AG09309 (cell line): ENCODE measurements around the gene BCO2.
"Not testable (repeated sequence)": the region's sequence is repeated elsewhere in the genome, so short reads cannot be mapped to it uniquely, and the experiment has no call there.

Source experiments
- DNase-seq: peaks from one replicate; pipeline ENCODE4 v3.0.0-alpha.2; 2010; ENCODE audit warnings: low read depth
- H3K4me3 ChIP-seq: 2 replicates; pipeline ENCODE4 v1.5.1; 2011; ENCODE audit warnings: mild to moderate bottlenecking, low read depth, low read length, moderate library complexity; ENCODE audit not compliant: control insufficient read depth
- TF ChIP-seq, protein P1 (sequence below): IDR thresholded peaks from 2 replicates; pipeline ENCODE4 v1.5.1; 2011; ENCODE audit warnings: mild to moderate bottlenecking, low read depth, low read length, inconsistent platforms; ENCODE audit not compliant: insufficient read depth, control insufficient read depth; ENCODE audit errors: missing control alignments

BCO2 gene

GRCh38 chr11:112160091-112160848 lies 15.0 kb upstream of the BCO2 start:
- no peak overlapping the region for H3K4me3 ChIP-seq
- DNase-seq = no peak
- TF ChIP-seq, protein P1, sequence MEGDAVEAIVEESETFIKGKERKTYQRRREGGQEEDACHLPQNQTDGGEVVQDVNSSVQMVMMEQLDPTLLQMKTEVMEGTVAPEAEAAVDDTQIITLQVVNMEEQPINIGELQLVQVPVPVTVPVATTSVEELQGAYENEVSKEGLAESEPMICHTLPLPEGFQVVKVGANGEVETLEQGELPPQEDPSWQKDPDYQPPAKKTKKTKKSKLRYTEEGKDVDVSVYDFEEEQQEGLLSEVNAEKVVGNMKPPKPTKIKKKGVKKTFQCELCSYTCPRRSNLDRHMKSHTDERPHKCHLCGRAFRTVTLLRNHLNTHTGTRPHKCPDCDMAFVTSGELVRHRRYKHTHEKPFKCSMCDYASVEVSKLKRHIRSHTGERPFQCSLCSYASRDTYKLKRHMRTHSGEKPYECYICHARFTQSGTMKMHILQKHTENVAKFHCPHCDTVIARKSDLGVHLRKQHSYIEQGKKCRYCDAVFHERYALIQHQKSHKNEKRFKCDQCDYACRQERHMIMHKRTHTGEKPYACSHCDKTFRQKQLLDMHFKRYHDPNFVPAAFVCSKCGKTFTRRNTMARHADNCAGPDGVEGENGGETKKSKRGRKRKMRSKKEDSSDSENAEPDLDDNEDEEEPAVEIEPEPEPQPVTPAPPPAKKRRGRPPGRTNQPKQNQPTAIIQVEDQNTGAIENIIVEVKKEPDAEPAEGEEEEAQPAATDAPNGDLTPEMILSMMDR = no peak

DNA sequence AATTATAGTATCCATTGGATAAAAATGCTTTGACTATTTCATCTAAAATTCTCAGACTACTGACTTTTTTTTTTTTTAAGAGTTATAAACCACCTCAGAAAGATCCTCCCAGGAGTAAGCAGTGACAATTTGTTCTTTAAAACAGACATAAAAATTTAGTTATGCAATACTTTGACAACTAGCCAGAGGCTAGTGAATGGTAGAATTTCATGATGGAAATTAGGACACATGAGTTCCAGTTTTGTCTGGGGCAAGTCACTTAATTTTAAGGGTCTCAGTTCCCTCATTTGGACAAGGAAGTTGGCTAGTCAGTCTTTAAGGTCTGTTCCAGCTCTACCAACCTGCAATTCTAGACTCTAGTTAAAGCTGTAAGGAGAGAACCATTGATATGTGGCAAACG lies 14.3 kb upstream of the BCO2 start:
- no peak for DNase-seq
- TF ChIP-seq, protein P1 = no peak
- no peak overlapping the region for H3K4me3 ChIP-seq

DNA sequence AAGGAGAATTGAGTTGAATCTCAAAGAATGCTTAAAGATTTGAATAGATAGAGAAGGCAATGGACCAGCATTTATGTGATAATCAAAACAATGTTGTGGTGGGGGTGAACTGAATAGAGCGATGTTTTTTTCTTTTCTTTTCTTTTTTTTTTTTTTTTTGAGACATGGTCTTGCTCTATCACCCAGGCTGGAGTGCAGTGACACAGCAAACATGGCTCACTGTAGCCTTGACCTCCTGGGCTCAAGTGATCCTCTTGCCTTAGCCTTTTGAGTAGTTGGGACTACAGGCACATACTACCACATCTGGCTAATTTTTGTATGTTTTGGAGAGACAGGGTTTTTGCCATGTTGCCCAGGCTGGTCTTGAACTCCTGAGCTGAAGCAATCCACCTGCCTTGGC lies 13.1 kb upstream of the BCO2 start:
- DNase-seq, H3K4me3 ChIP-seq: not testable (repeated sequence)

DNA sequence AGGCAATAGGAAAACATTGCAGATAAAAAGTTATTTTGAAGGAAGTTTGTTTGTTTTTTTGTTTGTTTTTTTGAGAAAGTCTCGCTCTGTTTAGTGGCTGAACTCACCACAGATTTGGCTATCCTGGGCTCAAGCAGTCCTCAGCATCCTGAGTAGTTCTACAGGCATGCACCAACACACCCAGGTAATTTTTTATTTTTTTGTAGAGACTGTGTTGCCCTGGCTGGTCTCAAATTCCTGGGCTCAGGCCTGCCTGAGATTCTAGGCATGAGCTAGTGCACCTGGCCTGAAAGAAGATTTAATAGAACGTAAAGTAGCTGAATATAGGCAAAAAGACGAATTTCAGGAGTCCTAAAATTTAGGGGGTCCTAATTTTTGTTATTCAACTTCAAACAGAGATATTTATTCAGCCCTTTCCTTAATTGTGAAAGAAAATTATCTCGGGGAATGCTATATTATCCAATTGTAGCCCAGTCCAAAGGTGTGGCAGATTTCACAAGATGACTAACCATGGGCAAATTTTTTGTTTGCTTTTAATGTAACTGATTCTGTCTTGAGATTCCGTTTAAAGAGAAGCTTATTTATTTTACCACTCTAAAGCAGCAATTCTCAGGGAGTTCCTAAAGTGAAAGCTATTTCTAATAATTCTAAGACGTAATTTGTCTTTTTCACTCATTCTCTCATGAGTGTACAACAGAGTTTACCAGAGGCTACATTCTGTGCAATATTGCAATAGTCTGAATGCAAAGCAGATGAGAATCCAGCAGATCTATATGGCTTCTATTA lies 12.4 kb upstream of the BCO2 start:
- TF ChIP-seq, protein P1 = no peak
- no peak for DNase-seq
- no peak overlapping the region for H3K4me3 ChIP-seq

GRCh38 chr11:112163875-112164685 lies 11.2 kb upstream of the BCO2 start, which contains the start of gene IL18:
TSS of gene IL18 (minus strand) at chr11:112164094. CDS start at chr11:112155053, 9,041 bp downstream.
- TF ChIP-seq, protein P1 = no peak
- H3K4me3 ChIP-seq = no peak within 1 kb of the TSS
- DNase-seq = no peak

- TF ChIP-seq, protein P1 = no peak
- no peak for DNase-seq
- H3K4me3 ChIP-seq = no peak overlapping the region
Observed at GRCh38 chr11:112165049-112165448, 10.3 kb upstream of the BCO2 start.
